ENCODE results near the gene MAP1LC3A. TPM values are rescaled to one million over a fixed set of nuclear protein-coding genes. Genes with fewer than 3 reads are reported as not detected.

The MAP1LC3A gene
- total RNA-seq, 2 donors from 2014 or later: 11.7 to 13.7 TPM

GRCh38 chr20:34544109-34544796, 14.3 kb upstream of the MAP1LC3A start:
- H3K4me3 Mint-ChIP-seq: peak overlapping the region; percentile 56
- peak; percentile 60 for ATAC-seq

GRCh38 chr20:34546751-34547181, 11.8 kb upstream of the MAP1LC3A start:
- peak overlapping the region; percentile 27 for H3K27ac Mint-ChIP-seq
- DNase-seq (no peak), ATAC-seq (no peak)
- peaks cover 17% of the 10 kb centered on the region for H3K4me1 Mint-ChIP-seq
- no peaks in the 10 kb centered on the region for H3K36me3 Mint-ChIP-seq (ENCODE audit: low read depth)
- no peaks in the 10 kb centered on the region for H3K9me3 ChIP-seq (ENCODE audit: control insufficient read depth, low read length, poor library complexity, severe bottlenecking)
- H3K27me3 Mint-ChIP-seq: no peaks in the 10 kb centered on the region
- no peak overlapping the region for H3K4me3 Mint-ChIP-seq

More at GRCh38 chr20:34544109-34544796, 14.3 kb upstream of the MAP1LC3A start:
- H3K4me1 Mint-ChIP-seq: peaks cover 33% of the 10 kb centered on the region
- H3K9me3 ChIP-seq (ENCODE audit: control insufficient read depth, low read length, poor library complexity, severe bottlenecking): no peaks in the 10 kb centered on the region
- peak overlapping the region; percentile 95 for H3K27ac Mint-ChIP-seq
- no peaks in the 10 kb centered on the region for H3K27me3 Mint-ChIP-seq
- peaks cover 5% of the 10 kb centered on the region for H3K36me3 Mint-ChIP-seq (ENCODE audit: low read depth)
- no peak for DNase-seq

- Mint-ChIP-seq H3K4me3 (no peak overlapping the region), H3K36me3 (ENCODE audit: low read depth) (no peaks in the 10 kb centered on the region), H3K27ac (no peak overlapping the region), H3K4me1 (peaks cover 17% of the 10 kb centered on the region), H3K27me3 (no peaks in the 10 kb centered on the region)
- DNase-seq (no peak), ATAC-seq (no peak)
- H3K9me3 ChIP-seq (ENCODE audit: control insufficient read depth, low read length, poor library complexity, severe bottlenecking): no peaks in the 10 kb centered on the region
Observed at GRCh38 chr20:34547844-34548613, 10.5 kb upstream of the MAP1LC3A start.

GRCh38 chr20:34549291-34549928, 9.1 kb upstream of the MAP1LC3A start:
- H3K4me1 Mint-ChIP-seq: peaks cover 9% of the 10 kb centered on the region
- no peaks in the 10 kb centered on the region for H3K9me3 ChIP-seq (ENCODE audit: control insufficient read depth, low read length, poor library complexity, severe bottlenecking)
- DNase-seq: no peak
- no peak overlapping the region for H3K27ac Mint-ChIP-seq
- H3K27me3 Mint-ChIP-seq: no peaks in the 10 kb centered on the region
- H3K4me3 Mint-ChIP-seq: no peak overlapping the region
- H3K36me3 Mint-ChIP-seq (ENCODE audit: low read depth): no peaks in the 10 kb centered on the region
- ATAC-seq: peak; percentile 40

- H3K4me3 Mint-ChIP-seq: no peak overlapping the region
- no peak overlapping the region for H3K27ac Mint-ChIP-seq
- H3K4me1 Mint-ChIP-seq: peaks cover 5% of the 10 kb centered on the region
- ATAC-seq (no peak), DNase-seq (no peak)
- no peaks in the 10 kb centered on the region for H3K9me3 ChIP-seq (ENCODE audit: control insufficient read depth, low read length, poor library complexity, severe bottlenecking)
- H3K27me3 Mint-ChIP-seq: no peaks in the 10 kb centered on the region
- no peaks in the 10 kb centered on the region for H3K36me3 Mint-ChIP-seq (ENCODE audit: low read depth)
Observed at GRCh38 chr20:34549929-34550305, 8.6 kb upstream of the MAP1LC3A start.

- no peaks in the 10 kb centered on the region for H3K27me3 Mint-ChIP-seq
- peaks cover 6% of the 10 kb centered on the region for H3K4me1 Mint-ChIP-seq
- H3K4me3 Mint-ChIP-seq: peak overlapping the region; percentile 55
- H3K27ac Mint-ChIP-seq: no peak overlapping the region
- ATAC-seq (no peak), DNase-seq (no peak)
- H3K9me3 ChIP-seq (ENCODE audit: control insufficient read depth, low read length, poor library complexity, severe bottlenecking): no peaks in the 10 kb centered on the region
- H3K36me3 Mint-ChIP-seq (ENCODE audit: low read depth): no peaks in the 10 kb centered on the region
Observed at GRCh38 chr20:34552569-34552968, 5.9 kb upstream of the MAP1LC3A start.

GRCh38 chr20:34553366-34553867, 5.1 kb upstream of the MAP1LC3A start:
- Mint-ChIP-seq H3K4me1 (peaks cover 13% of the 10 kb centered on the region), H3K4me3 (no peak overlapping the region), H3K27ac (no peak overlapping the region), H3K36me3 (ENCODE audit: low read depth) (no peaks in the 10 kb centered on the region), H3K27me3 (no peaks in the 10 kb centered on the region)
- DNase-seq (no peak), ATAC-seq (no peak)
- no peaks in the 10 kb centered on the region for H3K9me3 ChIP-seq (ENCODE audit: control insufficient read depth, low read length, poor library complexity, severe bottlenecking)

- H3K9me3 ChIP-seq (ENCODE audit: control insufficient read depth, low read length, poor library complexity, severe bottlenecking): no peaks in the 10 kb centered on the region
- peak overlapping the region; percentile 93 for H3K4me3 Mint-ChIP-seq
- H3K27me3 Mint-ChIP-seq: no peaks in the 10 kb centered on the region
- DNase-seq: no peak
- H3K36me3 Mint-ChIP-seq (ENCODE audit: low read depth): no peaks in the 10 kb centered on the region
- H3K4me1 Mint-ChIP-seq: peaks cover 22% of the 10 kb centered on the region
- H3K27ac Mint-ChIP-seq: peak overlapping the region; percentile 99
- ATAC-seq: no peak
Observed at GRCh38 chr20:34557936-34558319, 590 bp upstream of the MAP1LC3A start.

- Mint-ChIP-seq H3K4me1 (peaks cover 23% of the 10 kb centered on the region), H3K4me3 (peak overlapping the region; percentile 74), H3K36me3 (ENCODE audit: low read depth) (peaks cover under 1% of the 10 kb centered on the region), H3K27me3 (no peaks in the 10 kb centered on the region), H3K27ac (peak overlapping the region; percentile 77)
- ATAC-seq (no peak), DNase-seq (peak in 1 of 3 donors; percentile 17)
- H3K9me3 ChIP-seq (ENCODE audit: control insufficient read depth, low read length, poor library complexity, severe bottlenecking): no peaks in the 10 kb centered on the region
Observed at GRCh38 chr20:34559311-34560140, 1.0 kb downstream of the MAP1LC3A start.

- DNase-seq (no peak), ATAC-seq (no peak)
- Mint-ChIP-seq H3K36me3 (ENCODE audit: low read depth) (peaks cover 2% of the 10 kb centered on the region), H3K4me1 (peaks cover 24% of the 10 kb centered on the region), H3K27me3 (no peaks in the 10 kb centered on the region), H3K4me3 (peak overlapping the region; percentile 80), H3K27ac (peak overlapping the region; percentile 77)
- H3K9me3 ChIP-seq (ENCODE audit: control insufficient read depth, low read length, poor library complexity, severe bottlenecking): no peaks in the 10 kb centered on the region
Observed at GRCh38 chr20:34560141-34560523, 1.6 kb downstream of the MAP1LC3A start.

GRCh38 chr20:34560614-34561013, 2.1 kb downstream of the MAP1LC3A start:
- ATAC-seq: no peak
- H3K9me3 ChIP-seq (ENCODE audit: control insufficient read depth, low read length, poor library complexity, severe bottlenecking): no peaks in the 10 kb centered on the region
- DNase-seq: no peak
- Mint-ChIP-seq H3K27me3 (no peaks in the 10 kb centered on the region), H3K4me1 (peaks cover 26% of the 10 kb centered on the region), H3K27ac (peak overlapping the region; percentile 96), H3K4me3 (no peak overlapping the region), H3K36me3 (ENCODE audit: low read depth) (peaks cover 3% of the 10 kb centered on the region)

GRCh38 chr20:34561661-34562060, 3.1 kb downstream of the MAP1LC3A start:
- no peaks in the 10 kb centered on the region for H3K9me3 ChIP-seq (ENCODE audit: control insufficient read depth, low read length, poor library complexity, severe bottlenecking)
- no peak for DNase-seq
- Mint-ChIP-seq H3K27ac (peak overlapping the region; percentile 96), H3K4me1 (peaks cover 30% of the 10 kb centered on the region), H3K4me3 (peak overlapping the region; percentile 75), H3K27me3 (no peaks in the 10 kb centered on the region), H3K36me3 (ENCODE audit: low read depth) (peaks cover 6% of the 10 kb centered on the region)
- no peak for ATAC-seq
